Suprapubic skin (tissue), 4 donors: ENCODE measurements around the gene SETX. TPM values are rescaled to one million over a fixed set of nuclear protein-coding genes. Genes with fewer than 3 reads are reported as not detected.
"Not testable (repeated sequence)": the region's sequence is repeated elsewhere in the genome, so short reads cannot be mapped to it uniquely, and the experiment has no call there.

Experiments used
- DNase-seq, 2 donors: peaks; one replicate each; pipeline ENCODE4 v3.0.0-alpha.2; 2019; ENCODE audit warnings: low spot score in 2 of 2
- H3K27ac ChIP-seq: fragments of 200-600 bp; sonication (generic); one replicate; pipeline ENCODE4 v1.5.1; 2019
- H3K27me3 ChIP-seq: fragments of 200-600 bp; sonication (generic); one replicate; pipeline ENCODE4 v1.5.1; 2019
- H3K36me3 ChIP-seq: fragments of 200-600 bp; sonication (generic); one replicate; pipeline ENCODE4 v1.5.1; 2019
- H3K4me1 ChIP-seq: fragments of 200-600 bp; sonication (generic); one replicate; pipeline ENCODE4 v1.5.1; 2019
- H3K4me3 ChIP-seq: fragments of 200-600 bp; sonication (generic); one replicate; pipeline ENCODE4 v1.5.1; 2019; ENCODE audit warnings: mild to moderate bottlenecking
- H3K9me3 ChIP-seq: fragments of 200-600 bp; sonication (generic); one replicate; pipeline ENCODE4 v1.5.1; 2019
- CTCF ChIP-seq, 2 donors: fragments of 200-600 bp in 1 of 2; fragments of 450-650 bp in 1 of 2; sonication (generic) in 1 of 2; IDR thresholded peaks; one replicate each; pipeline ENCODE4 v1.5.1; 2016 to 2019; ENCODE audit warnings: antibody characterized with exemption in 2 of 2, mild to moderate bottlenecking in 1 of 2, moderate library complexity in 1 of 2
- EP300 ChIP-seq: sonication (generic); formaldehyde crosslinking; IDR thresholded peaks from one replicate; pipeline ENCODE4 v1.6.1; 2017; ENCODE audit warnings: antibody characterized with exemption
- POLR2A ChIP-seq, 2 donors: fragments of 450-650 bp; IDR thresholded peaks; one replicate each; pipeline ENCODE4 v1.6.1; 2017; ENCODE audit warnings: antibody characterized with exemption in 2 of 2, mild to moderate bottlenecking in 2 of 2, moderate library complexity in 2 of 2
- POLR2AphosphoS5 ChIP-seq, 3 donors: sonication (generic); formaldehyde crosslinking; IDR thresholded peaks; one replicate each; pipeline ENCODE4 v1.6.1; 2017; ENCODE audit warnings: antibody characterized with exemption in 3 of 3
- WGBS: methylation state at CpG from one replicate; pipeline ENCODE4 v1.1.5; 2018; 5-methylcytosine and 5-hydroxymethylcytosine counted together
- total RNA-seq, 4 donors: library from RNA; depleted of rRNA; stranded (reverse); fragments of >200 nt; gene quantifications; one replicate each; pipeline ENCODE4 v1.1.0, GENCODE V29; 2016

The SETX gene
- total RNA-seq, 4 donors from 2014 or later = 28.8 to 67.9 (median 39.7) TPM

- peaks cover 77% of the 10 kb centered on the region for H3K36me3 ChIP-seq
- TF ChIP-seq POLR2A (IDR thresholded peaks at IDR 0.05) (no peak), CTCF (IDR thresholded peaks at IDR 0.05) (no peak), POLR2AphosphoS5 (IDR thresholded peaks at IDR 0.05) (no peak), EP300 (no peak)
- 84% methylated on average over 3 of the region's 3 CpGs for WGBS
- no peaks in the 10 kb centered on the region for H3K4me1 ChIP-seq
- DNase-seq = no peak
- no peak overlapping the region for H3K27ac ChIP-seq
- H3K27me3 ChIP-seq = no peaks in the 10 kb centered on the region
- H3K4me3 ChIP-seq = no peak overlapping the region
- no peaks in the 10 kb centered on the region for H3K9me3 ChIP-seq
These were observed 67.5 kb downstream of the SETX start for GRCh38 chr9:132287256-132287760.

- Histone ChIP-seq H3K4me3 (no peak overlapping the region), H3K9me3 (no peaks in the 10 kb centered on the region), H3K36me3 (peaks cover 92% of the 10 kb centered on the region), H3K4me1 (no peaks in the 10 kb centered on the region), H3K27ac (no peak overlapping the region), H3K27me3 (no peaks in the 10 kb centered on the region)
- DNase-seq = no peak
- 91% methylated on average over 7 of the region's 7 CpGs for WGBS
- no peak for TF ChIP-seq POLR2AphosphoS5 (IDR thresholded peaks at IDR 0.05)
- TF ChIP-seq EP300 = no peak
- TF ChIP-seq CTCF (IDR thresholded peaks at IDR 0.05) = no peak
- TF ChIP-seq POLR2A (IDR thresholded peaks at IDR 0.05) = no peak
These were observed 70.9 kb downstream of the SETX start for GRCh38 chr9:132283863-132284262.

GRCh38 chr9:132283165-132283564 is 71.6 kb downstream of the SETX start:
- no peak for TF ChIP-seq EP300
- TF ChIP-seq POLR2AphosphoS5 (IDR thresholded peaks at IDR 0.05) = no peak
- no peak for TF ChIP-seq CTCF (IDR thresholded peaks at IDR 0.05)
- TF ChIP-seq POLR2A (IDR thresholded peaks at IDR 0.05) = no peak
- H3K9me3 ChIP-seq = no peaks in the 10 kb centered on the region
- H3K4me3 ChIP-seq = no peak overlapping the region
- 76% methylated on average over 4 of the region's 4 CpGs for WGBS
- H3K27me3 ChIP-seq = no peaks in the 10 kb centered on the region
- no peaks in the 10 kb centered on the region for H3K4me1 ChIP-seq
- H3K36me3 ChIP-seq = peaks cover 97% of the 10 kb centered on the region
- DNase-seq = no peak
- no peak overlapping the region for H3K27ac ChIP-seq

- WGBS = 60% methylated on average over 2 of the region's 2 CpGs
- Histone ChIP-seq H3K27ac (no peak overlapping the region), H3K4me3 (no peak overlapping the region), H3K27me3 (no peaks in the 10 kb centered on the region), H3K4me1 (no peaks in the 10 kb centered on the region), H3K9me3 (no peaks in the 10 kb centered on the region), H3K36me3 (peaks cover 94% of the 10 kb centered on the region)
- no peak for TF ChIP-seq POLR2A (IDR thresholded peaks at IDR 0.05)
- TF ChIP-seq EP300 = no peak
- TF ChIP-seq CTCF (IDR thresholded peaks at IDR 0.05) = no peak
- DNase-seq = no peak
These were observed 79.9 kb downstream of the SETX start for GRCh38 chr9:132274861-132275260.

GRCh38 chr9:132269704-132270516 is 84.9 kb downstream of the SETX start:
- H3K27me3 ChIP-seq, H3K27ac ChIP-seq, H3K9me3 ChIP-seq, H3K4me1 ChIP-seq, H3K4me3 ChIP-seq, DNase-seq: not testable (repeated sequence)
- 72% methylated on average over 11 of the region's 16 CpGs for WGBS
- peaks cover 88% of the 10 kb centered on the region for H3K36me3 ChIP-seq
